ENCODE data around the gene EFNA5. TPM values are rescaled to one million over a fixed set of nuclear protein-coding genes. Genes with fewer than 3 reads are reported as not detected.

Gene EFNA5
- total and polyA plus RNA-seq, 2 of the 8 experiments (the other 6 are each of a cell fraction or from before 2014, with no cell fraction given): 9.6 to 21.8 TPM

GRCh38 chr5:107560377-107560776 lies 110.4 kb downstream of the EFNA5 start:
- no peak overlapping the region for H3K27ac ChIP-seq (ENCODE audit: low read depth, low read length)
- no peaks in the 10 kb centered on the region for H3K27me3 ChIP-seq (replicated peaks in 1 of 4; ENCODE audit: control insufficient read depth in 3 of 4, extremely low read depth in 1 of 4, insufficient read depth in 3 of 4, low read length in 3 of 4)
- no peak overlapping the region for H2AFZ ChIP-seq (ENCODE audit: low read length)
- no peak overlapping the region for H3K23ac ChIP-seq (ENCODE audit: insufficient read length)
- H3K36me3 ChIP-seq (ENCODE audit: control insufficient read depth in 2 of 4, insufficient read depth in 4 of 4, low read length in 3 of 4): no peaks in the 10 kb centered on the region
- no peak overlapping the region for H2BK5ac ChIP-seq (ENCODE audit: low read depth, low read length)
- no peak overlapping the region for H4K5ac ChIP-seq (ENCODE audit: insufficient read length, low read depth, low read length)
- H2AK5ac ChIP-seq (ENCODE audit: low read depth, low read length): no peak overlapping the region
- no peak overlapping the region for H3K56ac ChIP-seq (replicated peaks; ENCODE audit: insufficient read length, low read depth, low read length)
- peaks cover 0 to 15% (median 12%) of the 10 kb centered on the region in 4 experiments; a peak in 6 of 7 replicates for H3K4me1 ChIP-seq (replicated peaks in 1 of 4; ENCODE audit: control insufficient read depth in 3 of 4, insufficient read depth in 4 of 4, low read length in 3 of 4)
- H3K4me3 ChIP-seq (ENCODE audit: extremely low read depth in 1 of 4, insufficient read depth in 2 of 4, low read depth in 3 of 4, low read length in 4 of 4): no peak overlapping the region
- H2BK120ac ChIP-seq (replicated peaks; ENCODE audit: low read depth, low read length): no peak overlapping the region
- ChIA-PET CTCF (ENCODE audit: partially characterized antibody) (interaction anchor here (1.0 to 1.4 kb wide), 2 partner anchors 10 to 13 kb away, joined by 3 read pairs; no protein-coding TSS in a partner anchor), POLR2A (ENCODE audit: partially characterized antibody) (no interaction called here)
- DNase-seq (ENCODE audit: low read depth in 1 of 2, low spot score in 2 of 2) (no peak), FAIRE-seq (no peak)
- no peak overlapping the region for H3K4me2 ChIP-seq (ENCODE audit: insufficient read depth in 1 of 2, low read depth in 2 of 2, low read length in 2 of 2)
- no peak overlapping the region for H3K9ac ChIP-seq (replicated peaks in 1 of 4; ENCODE audit: extremely low read depth in 1 of 4, low read depth in 3 of 4, low read length in 3 of 4)
- no peak overlapping the region for H4K8ac ChIP-seq (ENCODE audit: extremely low read depth, insufficient read depth, low read length)
- no peak overlapping the region for H4K91ac ChIP-seq (replicated peaks; ENCODE audit: insufficient read length, low read length)
- peaks cover 0 to 8% of the 10 kb centered on the region in 2 experiments; a peak in 2 of 4 replicates for H3K79me2 ChIP-seq (ENCODE audit: control insufficient read depth in 1 of 2, insufficient read depth in 2 of 2, low read length in 2 of 2)
- no peak overlapping the region for H3K18ac ChIP-seq (ENCODE audit: extremely low read depth, low read length)
- no peaks in the 10 kb centered on the region for H4K20me1 ChIP-seq (replicated peaks in 1 of 2; ENCODE audit: control insufficient read depth in 1 of 2, insufficient read depth in 2 of 2, low read length in 2 of 2)
- no peaks in the 10 kb centered on the region for H3K79me1 ChIP-seq (ENCODE audit: low read depth, low read length)
- H2BK12ac ChIP-seq (ENCODE audit: low read depth, low read length): no peak overlapping the region
- H2BK20ac ChIP-seq (ENCODE audit: low read length): no peak overlapping the region
- 91% methylated on average over 6 of the region's 6 CpGs; no CpG with 5 or more reads in 1 of the 2 experiments for WGBS, 2 experiments (ENCODE audit: extremely low coverage in 1 of 2, insufficient coverage in 1 of 2, insufficient read length in 1 of 2, insufficient replicate concordance in 2 of 2, low coverage in 1 of 2, low lambda C conversion rate in 2 of 2, missing lambda C conversion rate in 1 of 2)
- no peak overlapping the region for H3K4ac ChIP-seq (replicated peaks; ENCODE audit: insufficient read length, low read depth, low read length)
- no peaks in the 10 kb centered on the region for H3K23me2 ChIP-seq (ENCODE audit: low read depth, low read length)
- peak overlapping the region; percentile 26; the same call in 1 of the 2 replicates for H2BK15ac ChIP-seq (ENCODE audit: low read length)
- H3K14ac ChIP-seq (ENCODE audit: insufficient read length): no peak overlapping the region
- H3K9me3 ChIP-seq (ENCODE audit: insufficient read depth in 2 of 2, low read depth in 1 of 2, low read length in 1 of 2): no peaks in the 10 kb centered on the region
- TF ChIP-seq MAX (IDR thresholded peaks at IDR 0.05) (no peak), CTCF (IDR thresholded peaks at IDR 0.05; ENCODE audit: control extremely low read depth in 1 of 3, insufficient read depth in 1 of 3, low read depth in 1 of 3, low read length in 3 of 3) (no peak), ATF3 (IDR thresholded peaks at IDR 0.05; ENCODE audit: insufficient read depth, low read depth, low read length) (no peak), SUZ12 (IDR thresholded peaks at IDR 0.05; ENCODE audit: low read length) (no peak), TAF1 (IDR thresholded peaks at IDR 0.05; ENCODE audit: low read depth, low read length) (no peak), CBX5 (IDR thresholded peaks at IDR 0.05; ENCODE audit: low read depth, low read length) (no peak), POLR2A (IDR thresholded peaks at IDR 0.05; ENCODE audit: control extremely low read depth in 1 of 2, low read depth in 2 of 2, low read length in 2 of 2) (no peak), E2F6 (IDR thresholded peaks at IDR 0.05) (no peak), TAF7 (optimal IDR thresholded peaks at IDR 0.05; ENCODE audit: borderline replicate concordance, low read depth, low read length) (no peak)

Measured in H1 (cell line).